IMR-90 (cell line): ENCODE results near the gene HCRTR1. TPM values are rescaled to one million over a fixed set of nuclear protein-coding genes. Genes with fewer than 3 reads are reported as not detected.
A peak's percentile ranks its signal among the peaks of the same experiment; 100 is the strongest.

Experiments
- ATAC-seq: fragments of 200-7000 bp; cut with Tn5 transposase; 2 replicates; pipeline ENCODE4 v1.9.1; 2020; ENCODE audit warnings: low read depth, mild to moderate bottlenecking, moderate library complexity
- BruUV-seq: library from RNA; stranded (reverse); fragments of 400-500 nt; replicated peaks from 2 replicates; lab custom pipeline; 2021; lab: Mats Ljungman, UMichigan
- CTCF ChIA-PET: fragments of 300-600 bp; formaldehyde crosslinking; extraction: SDS; loops from one replicate; lab custom pipeline; 2021; ENCODE audit warnings: antibody characterized with exemption; lab: Yijun Ruan, JAX
- POLR2A ChIA-PET: fragments of 300-600 bp; sonication (Branson Sonifier 250); formaldehyde crosslinking; loops from one replicate; lab custom pipeline; 2022; ENCODE audit warnings: antibody characterized with exemption; ENCODE audit not compliant: unreplicated experiment; lab: Charles Lee
- DNase-seq: peaks from one replicate; pipeline ENCODE4 v3.0.0; 2013
- H2AFZ ChIP-seq: replicated peaks from 2 replicates; pipeline ENCODE3; 2013; ENCODE audit warnings: low read length, mild to moderate bottlenecking; ENCODE audit not compliant: poor library complexity
- H2AK5ac ChIP-seq: 2 replicates; pipeline ENCODE4 v1.6.1; 2013; ENCODE audit warnings: low read depth, low read length, inconsistent platforms
- H2AK9ac ChIP-seq: replicated peaks from 2 replicates; pipeline ENCODE3; 2013; ENCODE audit warnings: mild to moderate bottlenecking, low read depth, low read length, moderate library complexity; ENCODE audit not compliant: poor library complexity
- H2BK120ac ChIP-seq: 2 replicates; pipeline ENCODE4 v1.6.1; 2013; ENCODE audit warnings: low read depth, low read length, inconsistent platforms
- H2BK15ac ChIP-seq: 3 replicates; pipeline ENCODE4 v1.6.1; 2013; ENCODE audit warnings: low read depth, low read length, inconsistent platforms
- H2BK20ac ChIP-seq: 2 replicates; pipeline ENCODE4 v1.6.1; 2013; ENCODE audit warnings: low read depth, mild to moderate bottlenecking, inconsistent platforms, low read length, moderate library complexity
- H2BK5ac ChIP-seq: 2 replicates; pipeline ENCODE4 v1.6.1; 2013; ENCODE audit warnings: mild to moderate bottlenecking, low read depth, low read length, inconsistent platforms; ENCODE audit not compliant: poor library complexity, severe bottlenecking
- H3K14ac ChIP-seq: replicated peaks from 2 replicates; pipeline ENCODE4 v1.6.1; 2013; ENCODE audit warnings: low read depth, low read length, inconsistent platforms
- H3K18ac ChIP-seq: 2 replicates; pipeline ENCODE4 v1.6.1; 2013; ENCODE audit warnings: low read depth, low read length, control low read depth
- H3K23ac ChIP-seq: 2 replicates; pipeline ENCODE4 v1.6.1; 2013; ENCODE audit warnings: low read depth, low read length, inconsistent platforms
- H3K27ac ChIP-seq: 2 replicates; pipeline ENCODE4 v1.5.1; 2013; ENCODE audit warnings: mild to moderate bottlenecking, control low read depth, low read length; ENCODE audit not compliant: insufficient read depth
- H3K27me3 ChIP-seq: 2 replicates; pipeline ENCODE4 v1.6.1; 2013; ENCODE audit warnings: low read length; ENCODE audit not compliant: control insufficient read depth, insufficient read depth
- H3K36me3 ChIP-seq: 2 replicates; pipeline ENCODE4 v1.6.1; 2013; ENCODE audit warnings: low read length, mixed read lengths; ENCODE audit not compliant: control insufficient read depth, insufficient read depth
- H3K4ac ChIP-seq: 2 replicates; pipeline ENCODE4 v1.6.1; 2013; ENCODE audit warnings: low read depth, low read length, inconsistent platforms
- H3K4me1 ChIP-seq: 2 replicates; pipeline ENCODE4 v1.6.1; 2013; ENCODE audit warnings: low read length, mixed read lengths; ENCODE audit not compliant: control insufficient read depth, insufficient read depth
- H3K4me2 ChIP-seq: 2 replicates; pipeline ENCODE4 v1.6.1; 2013; ENCODE audit warnings: low read depth, mild to moderate bottlenecking, control low read depth, low read length, moderate library complexity
- H3K4me3 ChIP-seq: 2 replicates; pipeline ENCODE4 v1.5.1; 2013; ENCODE audit warnings: low read depth, mild to moderate bottlenecking, control low read depth, low read length, moderate library complexity; ENCODE audit not compliant: insufficient read depth
- H3K56ac ChIP-seq: 2 replicates; pipeline ENCODE4 v1.6.1; 2013; ENCODE audit warnings: low read length, inconsistent platforms; ENCODE audit not compliant: insufficient read depth; ENCODE audit errors: extremely low read depth
- H3K79me1 ChIP-seq, 2 experiments: 2 replicates each; pipeline ENCODE4 v1.6.1; 2013; ENCODE audit warnings: low read length in 2 of 2, inconsistent platforms in 1 of 2, low read depth in 1 of 2
- H3K9ac ChIP-seq: 2 replicates; pipeline ENCODE4 v1.6.1; 2013; ENCODE audit warnings: low read depth, low read length, control low read depth
- H3K9me1 ChIP-seq: 2 replicates; pipeline ENCODE4 v1.6.1; 2013; ENCODE audit warnings: low read length, inconsistent platforms; ENCODE audit not compliant: insufficient read depth
- H3K9me3 ChIP-seq: 2 replicates; pipeline ENCODE4 v1.6.1; 2013; ENCODE audit warnings: low read length; ENCODE audit not compliant: control insufficient read depth, insufficient read depth
- H4K20me1 ChIP-seq: 2 replicates; pipeline ENCODE4 v1.6.1; 2013; ENCODE audit warnings: low read length, inconsistent platforms; ENCODE audit not compliant: insufficient read depth
- H4K5ac ChIP-seq: 2 replicates; pipeline ENCODE4 v1.6.1; 2013; ENCODE audit warnings: mild to moderate bottlenecking, low read depth, low read length, control low read depth
- H4K8ac ChIP-seq, 2 experiments: 2 replicates each; pipeline ENCODE4 v1.6.1; 2013; ENCODE audit warnings: low read depth in 2 of 2, low read length in 2 of 2, control low read depth in 1 of 2, inconsistent platforms in 1 of 2
- H4K91ac ChIP-seq: 2 replicates; pipeline ENCODE4 v1.6.1; 2013; ENCODE audit warnings: low read depth, low read length, inconsistent platforms; ENCODE audit not compliant: insufficient read depth
- MAFK ChIP-seq: IDR thresholded peaks from 2 replicates; pipeline ENCODE4 v1.6.1; 2012; ENCODE audit warnings: low read depth, low read length, improper control_type of control experiment
- MAZ ChIP-seq: IDR thresholded peaks from 2 replicates; pipeline ENCODE4 v1.6.1; 2012; ENCODE audit warnings: low read depth, mild to moderate bottlenecking, low read length, improper control_type of control experiment, moderate library complexity, borderline replicate concordance
- MXI1 ChIP-seq: IDR thresholded peaks from 2 replicates; pipeline ENCODE4 v1.6.1; 2012; ENCODE audit warnings: low read depth, mild to moderate bottlenecking, low read length, moderate library complexity, borderline replicate concordance
- NFE2L2 ChIP-seq: fragments of 150-350 bp; IDR thresholded peaks from 2 replicates; pipeline ENCODE4 v1.6.1; 2016; ENCODE audit warnings: low read depth, mild to moderate bottlenecking, low read length
- POLR2A ChIP-seq: IDR thresholded peaks from 2 replicates; pipeline ENCODE4 v1.6.1; 2012; ENCODE audit warnings: mild to moderate bottlenecking, low read depth, low read length
- RAD21 ChIP-seq: IDR thresholded peaks from 2 replicates; pipeline ENCODE4 v1.6.1; 2012; ENCODE audit warnings: low read length, improper control_type of control experiment
- RCOR1 ChIP-seq: IDR thresholded peaks from 2 replicates; pipeline ENCODE4 v1.6.1; 2012; ENCODE audit warnings: mild to moderate bottlenecking, low read length, improper control_type of control experiment; ENCODE audit not compliant: insufficient replicate concordance
- SMC3 ChIP-seq: fragments of 150-350 bp; IDR thresholded peaks from 2 replicates; pipeline ENCODE4 v1.6.1; 2016; ENCODE audit warnings: low read depth, mild to moderate bottlenecking, antibody characterized with exemption, low read length, moderate library complexity
- WGBS, 2 experiments: methylation state at CpG; one replicate each; pipeline versions ENCODE4 v1.1.5 to v1.1.7; 2013; ENCODE audit warnings: missing lambda C conversion rate in 2 of 2; ENCODE audit not compliant: insufficient read length in 1 of 2; ENCODE audit errors: extremely low coverage in 2 of 2; 5-methylcytosine and 5-hydroxymethylcytosine counted together
- dilution Hi-C: fragments of 300-500 bp; cut with HindIII; formaldehyde crosslinking; loops from one replicate; pipeline ENCODE4 v1.14.3; 2018; ENCODE audit warnings: low sequenced_read_pairs; ENCODE audit not compliant: unreplicated experiment
- in situ Hi-C: fragments of 300-500 bp; cut with MboI; formaldehyde crosslinking; loops from 3 replicates; pipeline ENCODE4 v1.14.3; 2019; ENCODE audit warnings: low sequenced_read_pairs, inconsistent platforms, mixed read lengths
- intact Hi-C: fragments of 100-400 bp; cut with micrococcal nuclease; formaldehyde crosslinking; loops from 2 replicates; pipeline ENCODE4 v1.10.0; 2022
- polyA plus RNA-seq, 3 experiments: library from polyadenylated mRNA; depleted of rRNA; stranded (reverse); fragments of >200 nt; gene quantifications; 2 replicates each; pipeline ENCODE4 v1.2.3, GENCODE V29; 2012; ENCODE audit warnings: low replicate concordance in 1 of 3
- total RNA-seq: library from RNA; depleted of rRNA; stranded (reverse); fragments of >200 nt; gene quantifications from 2 replicates; pipeline ENCODE4 v1.2.3, GENCODE V29; 2012
- TF ChIP-seq, protein P1 (sequence below): fragments of 150-350 bp; IDR thresholded peaks from 2 replicates; pipeline ENCODE4 v1.6.1; 2017; ENCODE audit warnings: mild to moderate bottlenecking, antibody characterized with exemption, low read length, low read depth

HCRTR1 gene
- total and polyA plus RNA-seq, 2 of the 4 experiments (the other 2 are of a cell fraction), result not detected

DNA sequence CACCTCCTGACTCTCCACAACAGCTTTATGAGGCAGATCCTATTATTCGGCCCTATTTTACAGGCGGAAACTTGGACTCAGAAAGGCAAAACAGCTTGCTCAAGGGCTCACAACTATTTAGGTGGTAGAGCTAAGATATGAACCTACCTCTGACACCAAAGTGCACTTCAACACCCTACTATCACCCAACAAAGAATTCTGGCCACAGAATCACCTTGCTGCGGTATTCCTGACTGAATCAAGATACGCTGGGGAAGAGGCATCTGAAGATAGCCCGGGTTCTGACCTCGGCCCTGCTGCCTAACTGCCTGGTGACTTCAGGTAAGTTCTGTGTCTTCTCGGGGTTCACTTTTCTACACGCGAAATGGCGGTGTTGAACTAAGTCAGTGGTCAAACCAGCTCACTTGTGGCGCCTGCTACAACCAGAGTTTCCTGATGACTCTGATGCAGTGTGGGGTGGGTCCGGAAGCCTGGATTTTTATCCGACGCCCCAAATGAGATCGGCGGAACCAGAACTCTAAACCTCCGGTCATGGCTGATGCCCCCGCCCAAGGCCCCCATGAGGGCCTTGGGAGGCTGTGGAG is 26.6 kb downstream of the HCRTR1 start:
- Histone ChIP-seq H3K79me1 (peaks cover 21 to 53% of the 10 kb centered on the region in 2 experiments), H3K36me3 (no peaks in the 10 kb centered on the region), H4K20me1 (peaks cover 12% of the 10 kb centered on the region), H3K56ac (peak overlapping the region; percentile 88), H3K4ac (peak overlapping the region; percentile 89), H4K8ac (peak overlapping the region; percentile 99), H2BK20ac (no peak overlapping the region), H3K14ac (peak overlapping the region; percentile 57), H2AK5ac (peak overlapping the region; percentile 84), H2BK5ac (peak overlapping the region; percentile 94), H3K23ac (peak overlapping the region; percentile 75), H2AFZ (peak overlapping the region; percentile 98), H4K5ac (peak overlapping the region; percentile 84), H3K27ac (peak overlapping the region; percentile 86), H3K9me3 (no peaks in the 10 kb centered on the region), H3K4me3 (peak overlapping the region; percentile 65), H3K9me1 (peaks cover 15% of the 10 kb centered on the region), H3K4me1 (peaks cover 13% of the 10 kb centered on the region), H4K91ac (peak overlapping the region; percentile 90), H2AK9ac (peak overlapping the region; percentile 99), H3K27me3 (no peaks in the 10 kb centered on the region), H3K9ac (peak overlapping the region; percentile 93), H3K4me2 (peak overlapping the region; percentile 91), H3K18ac (no peak overlapping the region; the same call in 1 of the 2 replicates), H2BK15ac (peak overlapping the region; percentile 12; the same call in 1 of the 3 replicates), H2BK120ac (0 out of 2 replicates have a peak overlapping the region, but pooled peaks have one; percentile 15)
- DNase-seq (no peak), ATAC-seq (no peak)
- TF ChIP-seq, protein P1, sequence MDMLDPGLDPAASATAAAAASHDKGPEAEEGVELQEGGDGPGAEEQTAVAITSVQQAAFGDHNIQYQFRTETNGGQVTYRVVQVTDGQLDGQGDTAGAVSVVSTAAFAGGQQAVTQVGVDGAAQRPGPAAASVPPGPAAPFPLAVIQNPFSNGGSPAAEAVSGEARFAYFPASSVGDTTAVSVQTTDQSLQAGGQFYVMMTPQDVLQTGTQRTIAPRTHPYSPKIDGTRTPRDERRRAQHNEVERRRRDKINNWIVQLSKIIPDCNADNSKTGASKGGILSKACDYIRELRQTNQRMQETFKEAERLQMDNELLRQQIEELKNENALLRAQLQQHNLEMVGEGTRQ, result no peak
- no peak for TF ChIP-seq NFE2L2
- peak; percentile 89 for TF ChIP-seq POLR2A
- TF ChIP-seq RAD21, result no peak
- no peak for TF ChIP-seq MAZ
- no peak for TF ChIP-seq RCOR1
- no peak for TF ChIP-seq SMC3
- TF ChIP-seq MXI1, result no peak
- TF ChIP-seq MAFK, result no peak
- BruUV-seq, result no TSS peak
- dilution Hi-C loops (no loop called here), in situ Hi-C loops (no loop called here), intact Hi-C loops (no loop called here)
- POLR2A ChIA-PET, result no interaction called here
- 7% methylated on average over 7 of the region's 18 CpGs; no CpG with 5 or more reads in 1 of the 2 experiments for WGBS, 2 experiments
- CTCF ChIA-PET, result interaction anchor here (1.0 to 1.9 kb wide), 3 partner anchors 14 to 102 kb away, joined by 3 to 5 read pairs (median 4); partner anchors contain the start of gene COL16A1
